Measurements from ENCODE around the gene ASCC3. TPM values are rescaled to one million over a fixed set of nuclear protein-coding genes. Genes with fewer than 3 reads are reported as not detected.
A peak's percentile ranks its signal among the peaks of the same experiment; 100 is the strongest.

ASCC3 gene
- total RNA-seq, 1 experiment from 2014 or later = 61.8 TPM

DNA sequence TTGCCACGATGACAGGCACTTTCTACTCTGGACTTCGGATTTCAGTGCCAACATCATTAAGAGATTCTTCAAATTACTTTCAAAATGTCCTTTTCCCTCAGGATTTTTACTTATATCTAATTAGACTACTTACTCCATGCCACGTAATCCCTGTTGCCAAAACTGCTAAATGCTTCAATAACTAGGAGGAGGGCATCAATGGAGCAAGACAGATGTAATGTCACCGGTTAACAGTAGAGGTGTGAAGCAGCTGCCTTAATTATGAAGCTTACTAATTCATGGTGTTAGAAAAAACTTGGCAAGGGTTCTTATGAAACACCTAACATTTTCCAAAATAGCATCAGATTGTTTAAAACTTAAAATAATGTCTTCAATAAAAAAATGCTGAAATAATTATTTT lies 305.2 kb downstream of the ASCC3 start:
- DNase-seq (ENCODE audit: low read depth in 1 of 2, low spot score in 2 of 2) = no peak
- Histone ChIP-seq H3K27ac (no peak overlapping the region), H3K36me3 (peaks cover 22% of the 10 kb centered on the region), H3K9me3 (replicated peaks) (peaks cover 4% of the 10 kb centered on the region; the same call in 1 of the 2 replicates), H3K4me1 (replicated peaks) (no peaks in the 10 kb centered on the region), H3K4me3 (no peak overlapping the region), H3K27me3 (replicated peaks) (no peaks in the 10 kb centered on the region)

DNA sequence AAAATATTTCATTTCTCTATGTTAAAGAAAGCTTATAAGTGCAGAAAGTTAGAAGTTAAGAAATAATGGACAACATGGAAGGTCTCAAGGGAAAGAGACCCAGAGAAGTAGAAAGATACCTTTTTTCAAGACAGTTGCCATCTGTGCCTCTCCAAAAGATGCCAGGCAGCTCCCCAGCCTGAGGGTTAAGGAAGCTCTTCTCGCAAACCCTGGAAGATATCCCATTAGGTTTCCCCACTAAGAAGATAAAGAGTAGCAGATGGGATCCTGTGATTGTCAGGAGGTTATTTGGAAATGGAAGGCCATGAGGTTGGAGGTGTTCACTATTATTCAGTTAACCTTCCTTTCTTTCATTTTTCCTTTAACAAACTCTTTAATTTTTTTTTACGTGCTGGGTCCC lies 306.3 kb downstream of the ASCC3 start:
- Histone ChIP-seq H3K27me3 (replicated peaks) (no peaks in the 10 kb centered on the region), H3K4me3 (no peak overlapping the region), H3K9me3 (replicated peaks) (peaks cover 4% of the 10 kb centered on the region; the same call in 1 of the 2 replicates), H3K36me3 (peaks cover 24% of the 10 kb centered on the region), H3K4me1 (replicated peaks) (no peaks in the 10 kb centered on the region), H3K27ac (no peak overlapping the region)
- DNase-seq (ENCODE audit: low read depth in 1 of 2, low spot score in 2 of 2) = no peak

DNA sequence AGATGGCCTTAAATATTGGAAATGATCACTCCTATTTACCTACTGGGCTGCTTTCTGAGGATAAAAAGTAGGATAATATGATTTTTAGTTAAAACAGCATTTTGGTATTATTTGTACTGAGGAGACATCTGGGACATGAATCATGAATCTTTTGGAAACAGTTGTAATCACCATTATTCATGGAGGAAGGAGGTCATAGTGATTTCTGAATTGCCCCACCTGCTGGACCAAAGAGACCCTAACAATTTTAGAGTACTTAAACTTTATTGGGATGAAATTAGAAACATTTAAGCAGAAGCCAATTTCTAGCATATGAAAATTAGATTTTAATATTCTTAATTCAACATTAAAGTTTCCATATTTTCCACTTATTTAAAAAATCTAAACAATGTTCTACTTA lies 308.0 kb downstream of the ASCC3 start:
- Histone ChIP-seq H3K9me3 (replicated peaks) (no peaks in the 10 kb centered on the region), H3K4me3 (no peak overlapping the region), H3K27me3 (replicated peaks) (no peaks in the 10 kb centered on the region), H3K27ac (no peak overlapping the region), H3K36me3 (peaks cover 15% of the 10 kb centered on the region), H3K4me1 (replicated peaks) (no peaks in the 10 kb centered on the region)
- peak in 1 of 2 experiments; percentile 20 for DNase-seq (ENCODE audit: low read depth in 1 of 2, low spot score in 2 of 2)

DNA sequence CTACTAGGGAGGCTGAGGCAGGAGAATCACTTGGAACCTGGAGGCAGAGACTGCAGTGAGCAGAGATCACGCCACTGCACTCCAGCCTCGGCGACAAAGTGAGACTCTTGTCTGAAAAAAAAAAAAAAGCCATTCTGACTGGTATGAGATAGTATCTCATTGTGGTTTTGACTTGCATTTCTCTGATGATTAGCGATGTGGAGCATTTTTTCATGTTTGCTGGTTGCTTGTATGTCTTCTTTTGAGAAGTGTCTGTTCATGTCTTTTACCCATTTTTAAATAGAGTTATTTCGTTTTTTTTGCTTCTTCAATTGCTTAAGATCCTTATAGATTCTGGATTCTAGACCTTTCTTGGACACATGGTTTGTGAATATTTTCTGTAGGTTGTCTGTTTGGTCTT lies 312.9 kb downstream of the ASCC3 start:
- DNase-seq (ENCODE audit: low read depth in 1 of 2, low spot score in 2 of 2) = no peak
- no peaks in the 10 kb centered on the region for H3K4me1 ChIP-seq (replicated peaks)
- H3K27me3 ChIP-seq (replicated peaks) = no peaks in the 10 kb centered on the region
- H3K4me3 ChIP-seq = no peak overlapping the region
- no peak overlapping the region for H3K27ac ChIP-seq
- no peaks in the 10 kb centered on the region for H3K9me3 ChIP-seq (replicated peaks)
- H3K36me3 ChIP-seq = peaks cover 15% of the 10 kb centered on the region

DNA sequence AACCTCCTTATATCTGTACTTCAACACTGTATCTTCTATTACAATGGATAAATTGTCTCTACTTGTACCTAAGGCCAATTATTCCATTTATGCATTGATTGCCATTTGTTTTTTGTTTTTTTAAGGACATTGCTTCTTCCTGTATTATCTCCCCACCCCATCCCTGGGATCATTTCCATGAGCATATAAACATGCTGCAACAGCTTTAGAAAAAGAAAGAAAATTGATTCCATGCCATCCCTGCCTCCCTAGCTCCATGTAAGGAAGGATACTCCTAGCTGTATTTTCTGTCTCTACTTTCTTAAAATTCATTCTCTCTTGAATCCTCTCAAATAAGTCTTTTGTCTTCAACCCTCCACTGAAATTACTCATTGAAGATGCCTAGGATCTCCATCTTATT lies 314.6 kb downstream of the ASCC3 start:
- no peaks in the 10 kb centered on the region for H3K9me3 ChIP-seq (replicated peaks)
- no peak overlapping the region for H3K27ac ChIP-seq
- DNase-seq (ENCODE audit: low read depth in 1 of 2, low spot score in 2 of 2) = no peak
- H3K36me3 ChIP-seq = peaks cover 8% of the 10 kb centered on the region
- H3K4me3 ChIP-seq = no peak overlapping the region
- H3K4me1 ChIP-seq (replicated peaks) = no peaks in the 10 kb centered on the region
- no peaks in the 10 kb centered on the region for H3K27me3 ChIP-seq (replicated peaks)

DNA sequence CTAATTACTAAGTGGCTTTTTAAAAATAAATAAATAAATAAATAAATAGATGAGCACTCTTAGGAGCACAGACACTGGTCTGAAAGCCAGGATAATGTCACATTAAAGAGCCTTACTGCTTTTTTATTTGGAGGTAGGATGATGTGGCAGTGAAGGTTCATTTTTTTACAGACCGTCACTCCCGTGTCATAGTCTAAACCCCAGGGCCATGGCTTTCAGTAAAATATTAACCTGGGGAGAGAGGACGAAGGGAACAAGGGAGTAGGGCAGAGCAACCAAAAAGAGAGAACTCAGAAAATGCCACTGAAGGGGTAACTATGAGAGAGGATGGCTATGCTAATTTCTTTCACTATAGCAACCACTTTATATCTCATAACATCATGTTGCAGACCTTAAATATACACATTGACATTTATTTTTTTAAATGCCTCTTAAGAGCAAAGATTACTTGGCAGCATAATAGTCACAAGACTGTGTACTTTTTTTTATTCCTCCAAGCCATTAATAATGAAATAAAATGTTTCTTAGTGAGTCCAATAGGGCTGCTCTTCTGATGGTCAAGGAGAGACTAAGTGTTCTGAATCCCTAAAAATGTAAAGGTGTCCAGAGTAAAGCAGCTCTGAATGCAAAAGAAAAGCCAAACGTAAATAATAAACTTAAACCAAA lies 315.6 kb downstream of the ASCC3 start:
- Histone ChIP-seq H3K27ac (no peak overlapping the region), H3K4me3 (no peak overlapping the region), H3K4me1 (replicated peaks) (no peaks in the 10 kb centered on the region; the same call in 1 of the 2 replicates), H3K36me3 (no peaks in the 10 kb centered on the region), H3K27me3 (replicated peaks) (no peaks in the 10 kb centered on the region), H3K9me3 (replicated peaks) (no peaks in the 10 kb centered on the region)
- no peak for DNase-seq (ENCODE audit: low read depth in 1 of 2, low spot score in 2 of 2)

DNA sequence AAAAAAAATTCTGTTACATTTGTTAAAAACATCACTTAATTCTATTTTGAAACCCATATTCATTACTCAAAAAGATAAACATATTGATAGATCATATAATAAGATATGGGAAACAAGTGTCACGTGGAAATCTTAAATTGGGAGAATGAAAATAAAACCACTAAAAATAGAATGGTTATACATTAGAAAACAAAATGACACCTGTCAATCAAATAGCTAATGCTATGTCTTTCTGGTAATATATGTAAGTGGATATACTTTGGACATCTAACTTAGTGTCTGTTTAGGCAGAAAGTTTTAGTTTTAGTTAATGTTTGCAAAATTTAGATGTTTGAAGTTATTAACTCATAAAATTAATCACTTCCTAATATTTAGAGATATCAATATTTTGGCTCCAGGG lies 321.3 kb downstream of the ASCC3 start:
- Histone ChIP-seq H3K36me3 (no peaks in the 10 kb centered on the region), H3K4me1 (replicated peaks) (no peaks in the 10 kb centered on the region; the same call in 1 of the 2 replicates), H3K27me3 (replicated peaks) (no peaks in the 10 kb centered on the region), H3K27ac (no peak overlapping the region), H3K9me3 (replicated peaks) (no peaks in the 10 kb centered on the region), H3K4me3 (no peak overlapping the region)
- DNase-seq (ENCODE audit: low read depth in 1 of 2, low spot score in 2 of 2) = no peak

DNA sequence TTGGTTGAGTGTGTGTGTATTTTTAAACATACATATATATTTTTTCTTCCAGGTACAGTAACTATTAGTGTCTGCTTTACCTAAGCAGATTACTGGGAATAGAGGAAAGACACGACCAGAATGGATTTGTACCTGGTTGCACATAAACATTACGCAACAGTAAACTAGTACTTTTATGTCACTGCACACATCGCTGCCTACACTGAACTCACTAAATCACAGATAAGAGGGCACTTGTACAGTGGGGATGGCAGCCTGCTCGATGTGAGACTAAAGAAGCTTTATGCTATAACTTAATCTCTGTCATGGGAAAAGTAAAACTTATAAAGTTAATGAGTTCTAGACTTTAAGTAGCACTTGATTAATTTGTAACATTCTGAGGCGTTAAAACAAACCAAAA lies 326.9 kb downstream of the ASCC3 start:
- DNase-seq (ENCODE audit: low read depth in 1 of 2, low spot score in 2 of 2) = no peak
- no peaks in the 10 kb centered on the region for H3K4me1 ChIP-seq (replicated peaks)

DNA sequence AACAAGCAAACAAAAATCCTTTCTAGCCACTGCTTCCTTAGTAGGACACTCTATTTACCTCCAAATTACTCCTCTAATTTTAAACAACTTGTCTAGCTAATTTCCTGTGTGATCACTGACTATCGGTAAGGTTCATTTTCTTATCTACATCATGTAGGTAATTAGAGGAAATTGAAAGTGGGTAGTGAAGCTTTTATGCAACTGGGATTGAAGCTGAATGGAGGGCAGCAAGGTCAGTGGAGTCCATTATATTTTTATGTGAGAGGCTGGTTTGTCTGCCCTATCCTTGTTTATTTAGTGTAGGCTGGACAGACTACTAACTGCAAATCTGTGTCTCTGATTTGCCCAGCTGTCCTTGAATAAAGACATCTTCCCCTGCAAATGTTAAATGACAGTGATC lies 327.9 kb downstream of the ASCC3 start:
- no peaks in the 10 kb centered on the region for H3K27me3 ChIP-seq (replicated peaks)

More for the DNA sequence above, 326.9 kb downstream of the ASCC3 start:
- H3K27ac ChIP-seq = no peak overlapping the region
- H3K4me3 ChIP-seq = no peak overlapping the region
- H3K27me3 ChIP-seq (replicated peaks) = no peaks in the 10 kb centered on the region
- H3K9me3 ChIP-seq (replicated peaks) = no peaks in the 10 kb centered on the region
- H3K36me3 ChIP-seq = no peaks in the 10 kb centered on the region

DNA sequence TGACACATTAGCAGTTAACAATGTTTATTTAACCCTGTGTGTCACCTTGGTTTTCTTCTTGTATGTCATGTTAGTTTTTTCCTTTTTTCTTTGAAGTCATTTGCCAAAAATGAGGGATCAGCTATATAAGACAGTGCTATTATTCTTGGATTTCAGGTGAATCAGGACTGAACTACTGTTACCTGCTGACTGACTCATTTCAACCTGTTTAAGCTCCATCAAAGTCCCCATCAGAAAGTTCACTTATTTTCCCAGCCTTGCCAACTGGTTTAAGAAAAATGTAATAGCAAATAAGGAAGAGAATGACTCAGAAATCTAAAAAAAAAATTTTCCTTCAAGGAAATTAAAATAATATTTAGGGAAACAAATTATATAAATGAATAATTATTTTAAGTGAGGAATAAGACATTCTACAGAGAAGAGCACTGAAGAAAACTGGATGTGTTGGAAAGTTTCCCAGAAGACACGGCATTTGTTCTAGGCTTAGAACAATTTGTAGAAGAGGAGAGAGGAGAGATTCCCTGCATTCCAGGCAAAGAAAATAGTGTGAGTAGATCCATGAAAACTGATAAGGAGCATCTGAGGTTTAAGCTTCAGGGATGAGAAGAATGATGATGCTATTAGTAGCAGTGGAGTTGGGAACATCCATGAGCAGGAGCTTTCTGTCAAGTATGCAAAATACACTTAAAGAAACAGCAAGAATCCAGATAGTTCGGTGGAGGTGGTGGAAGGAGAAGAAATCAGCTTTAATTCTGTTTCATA lies 331.5 kb downstream of the ASCC3 start:
- Histone ChIP-seq H3K4me3 (no peak overlapping the region), H3K36me3 (no peaks in the 10 kb centered on the region), H3K4me1 (replicated peaks) (no peaks in the 10 kb centered on the region), H3K9me3 (replicated peaks) (no peaks in the 10 kb centered on the region), H3K27ac (no peak overlapping the region), H3K27me3 (replicated peaks) (no peaks in the 10 kb centered on the region)
- no peak for DNase-seq (ENCODE audit: low read depth in 1 of 2, low spot score in 2 of 2)

More for the DNA sequence above, 327.9 kb downstream of the ASCC3 start:
- H3K4me1 ChIP-seq (replicated peaks) = no peaks in the 10 kb centered on the region
- H3K4me3 ChIP-seq = no peak overlapping the region
- H3K9me3 ChIP-seq (replicated peaks) = no peaks in the 10 kb centered on the region
- no peak overlapping the region for H3K27ac ChIP-seq
- no peaks in the 10 kb centered on the region for H3K36me3 ChIP-seq
- no peak for DNase-seq (ENCODE audit: low read depth in 1 of 2, low spot score in 2 of 2)

DNA sequence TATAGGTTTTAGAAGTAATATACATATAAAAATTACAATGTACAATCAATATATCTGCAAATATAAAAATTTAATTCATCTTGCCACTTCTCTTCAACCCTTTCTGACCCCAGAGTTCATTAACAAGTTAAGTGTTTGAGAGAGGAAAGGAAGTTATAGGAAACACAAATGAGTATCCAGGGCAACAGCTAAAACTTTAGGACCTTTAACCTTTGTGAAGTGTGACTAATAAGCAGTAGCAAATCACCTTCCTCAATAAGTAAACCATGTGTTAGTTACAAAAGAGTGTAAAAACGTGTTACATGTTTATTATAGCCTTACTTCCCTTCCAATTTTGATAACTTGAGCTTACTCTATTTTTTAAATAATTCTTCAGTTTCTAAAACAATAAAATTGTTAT lies 343.0 kb downstream of the ASCC3 start:
- Histone ChIP-seq H3K9me3 (replicated peaks) (no peaks in the 10 kb centered on the region), H3K4me1 (replicated peaks) (no peaks in the 10 kb centered on the region), H3K27me3 (replicated peaks) (no peaks in the 10 kb centered on the region), H3K36me3 (peaks cover 9% of the 10 kb centered on the region; the same call in 1 of the 2 replicates), H3K27ac (no peak overlapping the region), H3K4me3 (no peak overlapping the region)
- no peak for DNase-seq (ENCODE audit: low read depth in 1 of 2, low spot score in 2 of 2)

DNA sequence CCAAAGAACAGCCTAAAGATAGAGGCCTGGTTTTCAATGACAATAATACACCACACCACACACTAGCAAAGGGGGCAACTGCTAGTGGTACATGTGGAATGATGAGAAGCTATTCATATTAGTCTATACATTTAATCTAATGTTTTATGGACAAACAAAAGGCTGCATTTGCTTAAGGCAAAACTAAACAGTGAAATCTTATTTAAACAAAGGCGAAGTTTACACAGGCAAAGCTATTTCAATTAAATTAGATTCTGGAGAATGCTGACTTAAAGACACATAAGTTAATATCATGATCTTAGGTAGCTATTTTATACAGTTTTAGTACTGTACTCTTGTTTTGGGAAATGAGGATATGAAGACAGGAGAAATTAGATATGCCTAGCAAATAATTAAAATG lies 362.5 kb downstream of the ASCC3 start:
- peaks cover 11% of the 10 kb centered on the region; the same call in 1 of the 2 replicates for H3K36me3 ChIP-seq
- DNase-seq (ENCODE audit: low read depth in 1 of 2, low spot score in 2 of 2) = no peak
- no peak overlapping the region for H3K27ac ChIP-seq
- no peaks in the 10 kb centered on the region for H3K27me3 ChIP-seq (replicated peaks)
- H3K4me1 ChIP-seq (replicated peaks) = no peaks in the 10 kb centered on the region
- no peaks in the 10 kb centered on the region for H3K9me3 ChIP-seq (replicated peaks)
- no peak overlapping the region for H3K4me3 ChIP-seq

DNA sequence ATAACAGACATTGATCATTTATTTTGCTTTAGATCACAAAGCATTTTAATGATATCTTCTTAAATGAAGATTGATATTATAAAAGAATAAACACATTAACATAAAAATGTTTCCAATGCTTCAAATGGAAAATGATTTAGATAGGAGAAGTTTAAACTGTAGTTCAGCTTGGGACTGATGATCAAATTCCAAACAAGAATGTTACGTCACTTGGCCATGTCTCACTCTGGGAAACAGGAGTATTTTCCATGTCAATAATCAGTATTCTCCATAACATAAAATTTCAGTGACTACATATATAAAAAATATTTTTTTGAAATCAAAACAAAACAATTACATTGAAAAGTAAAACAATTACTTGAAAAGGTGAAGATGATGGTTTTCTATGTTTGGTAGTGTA lies 363.5 kb downstream of the ASCC3 start:
- H3K4me1 ChIP-seq (replicated peaks) = peaks cover 3% of the 10 kb centered on the region
- DNase-seq (ENCODE audit: low read depth in 1 of 2, low spot score in 2 of 2) = no peak
- no peaks in the 10 kb centered on the region for H3K27me3 ChIP-seq (replicated peaks)
- H3K27ac ChIP-seq = no peak overlapping the region
- no peak overlapping the region for H3K4me3 ChIP-seq
- H3K9me3 ChIP-seq (replicated peaks) = no peaks in the 10 kb centered on the region
- H3K36me3 ChIP-seq = peaks cover 11% of the 10 kb centered on the region

DNA sequence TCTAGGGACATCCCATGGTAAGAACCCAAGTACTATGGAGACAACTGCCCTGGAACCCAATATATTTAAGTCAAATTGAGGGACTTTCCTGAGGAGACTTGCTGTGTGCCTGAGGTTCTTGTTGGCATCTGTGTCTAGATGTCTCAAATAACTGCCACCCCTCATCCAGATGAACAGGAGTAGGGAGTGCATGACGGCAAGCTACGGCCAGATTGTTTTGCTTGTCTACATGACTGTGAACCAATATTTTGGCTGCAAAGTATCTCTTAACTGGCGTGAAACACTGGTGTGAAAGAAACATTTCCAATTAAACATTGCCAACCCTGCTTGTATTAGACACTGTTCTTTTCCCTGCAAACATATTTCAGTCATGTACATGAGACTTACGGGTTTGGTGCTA lies 364.0 kb downstream of the ASCC3 start:
- Histone ChIP-seq H3K9me3 (replicated peaks) (no peaks in the 10 kb centered on the region), H3K4me1 (replicated peaks) (peaks cover 8% of the 10 kb centered on the region), H3K27me3 (replicated peaks) (no peaks in the 10 kb centered on the region), H3K27ac (no peak overlapping the region), H3K36me3 (peaks cover 16% of the 10 kb centered on the region), H3K4me3 (no peak overlapping the region)
- no peak for DNase-seq (ENCODE audit: low read depth in 1 of 2, low spot score in 2 of 2)
